ENCODE measurements around the gene ECSCR. TPM values are rescaled to one million over a fixed set of nuclear protein-coding genes. Genes with fewer than 3 reads are reported as not detected.

The ECSCR gene
- total RNA-seq, 2 experiments from 2014 or later = not detected

DNA sequence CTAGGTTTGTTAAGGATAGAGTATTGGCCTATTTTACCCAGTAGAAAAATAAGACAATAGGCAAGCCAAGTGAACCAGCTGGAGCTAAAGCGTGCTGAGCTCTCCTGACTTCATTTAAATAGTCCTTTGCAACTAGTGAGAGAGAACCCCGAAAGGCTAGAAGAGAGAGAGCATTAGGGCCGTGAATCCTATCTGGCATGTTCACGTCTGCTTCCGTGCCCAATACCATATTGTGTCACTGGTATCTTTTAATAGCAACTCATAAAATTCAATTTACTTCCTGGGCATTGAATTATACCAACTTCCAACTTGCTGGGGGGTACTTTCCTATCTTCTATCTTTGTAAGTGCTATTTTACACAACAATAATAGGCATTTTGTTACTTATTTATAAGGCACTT is 37.0 kb downstream of the ECSCR start:
- Mint-ChIP-seq H3K4me3 (no peak overlapping the region), H3K27ac (no peak overlapping the region), H3K27me3 (no peaks in the 10 kb centered on the region), H3K9me3 (no peaks in the 10 kb centered on the region), H3K4me1 (ENCODE audit: low read depth) (peaks cover 23% of the 10 kb centered on the region), H3K36me3 (ENCODE audit: low read depth) (peaks cover 57% of the 10 kb centered on the region)
- TF ChIP-seq, protein P1, sequence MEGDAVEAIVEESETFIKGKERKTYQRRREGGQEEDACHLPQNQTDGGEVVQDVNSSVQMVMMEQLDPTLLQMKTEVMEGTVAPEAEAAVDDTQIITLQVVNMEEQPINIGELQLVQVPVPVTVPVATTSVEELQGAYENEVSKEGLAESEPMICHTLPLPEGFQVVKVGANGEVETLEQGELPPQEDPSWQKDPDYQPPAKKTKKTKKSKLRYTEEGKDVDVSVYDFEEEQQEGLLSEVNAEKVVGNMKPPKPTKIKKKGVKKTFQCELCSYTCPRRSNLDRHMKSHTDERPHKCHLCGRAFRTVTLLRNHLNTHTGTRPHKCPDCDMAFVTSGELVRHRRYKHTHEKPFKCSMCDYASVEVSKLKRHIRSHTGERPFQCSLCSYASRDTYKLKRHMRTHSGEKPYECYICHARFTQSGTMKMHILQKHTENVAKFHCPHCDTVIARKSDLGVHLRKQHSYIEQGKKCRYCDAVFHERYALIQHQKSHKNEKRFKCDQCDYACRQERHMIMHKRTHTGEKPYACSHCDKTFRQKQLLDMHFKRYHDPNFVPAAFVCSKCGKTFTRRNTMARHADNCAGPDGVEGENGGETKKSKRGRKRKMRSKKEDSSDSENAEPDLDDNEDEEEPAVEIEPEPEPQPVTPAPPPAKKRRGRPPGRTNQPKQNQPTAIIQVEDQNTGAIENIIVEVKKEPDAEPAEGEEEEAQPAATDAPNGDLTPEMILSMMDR (IDR thresholded peaks at IDR 0.05) = no peak
- intact Hi-C loops (cut with DNase I, micrococcal nuclease) = loop anchor here in 1 of 2 experiments (10.0 kb wide), 1 partner anchor 189 kb away; no protein-coding TSS in a partner anchor
- POLR2A ChIA-PET = interaction anchor here (1.4 kb wide), 1 partner anchor 68 kb away, joined by 3 read pairs; no protein-coding TSS in a partner anchor
- Histone ChIP-seq H3K9me3 (ENCODE audit: control insufficient read depth in 1 of 2, insufficient read depth in 1 of 2, low read length in 2 of 2) (no peaks in the 10 kb centered on the region), H3K4me3 (ENCODE audit: low read length) (no peak overlapping the region), H3K4me1 (ENCODE audit: insufficient read depth, low read length) (peaks cover 6% of the 10 kb centered on the region), H3K27ac (ENCODE audit: low read depth in 1 of 2, low read length in 2 of 2) (no peak overlapping the region), H3K27me3 (ENCODE audit: control insufficient read depth in 1 of 2, insufficient read depth in 2 of 2, low read length in 2 of 2) (no peaks in the 10 kb centered on the region), H3K36me3 (ENCODE audit: insufficient read depth, low read length) (peaks cover 11% of the 10 kb centered on the region)
- CTCF ChIA-PET = no interaction called here
- ATAC-seq (ENCODE audit: poor library complexity) = no peak
- DNase-seq = no peak

GRCh38 chr5:139422307-139422893 is 40.1 kb downstream of the ECSCR start:
- peak overlapping the region; percentile 3 for H3K27ac Mint-ChIP-seq
- ChIA-PET CTCF (interaction anchor here (0.6 to 7.2 kb wide), 36 partner anchors 9 to 343 kb away, joined by 3 to 132 read pairs (median 4); partner anchors contain the start of genes DNAJC18, ECSCR, PAIP2 and SPATA24), POLR2A (interaction anchor here (0.9 to 2.9 kb wide), 12 partner anchors 15 to 143 kb away, joined by 3 to 33 read pairs (median 6); partner anchors contain the start of genes DNAJC18, MATR3, SMIM33 and SPATA24)
- Histone ChIP-seq H3K4me1 (ENCODE audit: insufficient read depth, low read length) (peaks cover 2% of the 10 kb centered on the region), H3K27me3 (ENCODE audit: control insufficient read depth in 1 of 2, insufficient read depth in 2 of 2, low read length in 2 of 2) (no peaks in the 10 kb centered on the region), H3K4me3 (ENCODE audit: low read length) (no peak overlapping the region), H3K9me3 (ENCODE audit: control insufficient read depth in 1 of 2, insufficient read depth in 1 of 2, low read length in 2 of 2) (no peaks in the 10 kb centered on the region), H3K36me3 (ENCODE audit: insufficient read depth, low read length) (peaks cover 16% of the 10 kb centered on the region), H3K27ac (ENCODE audit: low read depth in 1 of 2, low read length in 2 of 2) (no peak overlapping the region)
- peak; percentile 99 for ATAC-seq (ENCODE audit: poor library complexity)
- H3K27me3 Mint-ChIP-seq = no peaks in the 10 kb centered on the region
- H3K36me3 Mint-ChIP-seq (ENCODE audit: low read depth) = peaks cover 60% of the 10 kb centered on the region
- H3K9me3 Mint-ChIP-seq = no peaks in the 10 kb centered on the region
- peaks cover 14% of the 10 kb centered on the region for H3K4me1 Mint-ChIP-seq (ENCODE audit: low read depth)
- intact Hi-C loops (cut with DNase I, micrococcal nuclease) = loop anchor here (1.0 to 10.0 kb wide), 8 partner anchors 36 to 345 kb away; partner anchors contain the start of gene SMIM33 (in 1 of the 2)
- peak in 10 of 14 experiments; percentile 28 to 87 (median 50) for DNase-seq
- H3K4me3 Mint-ChIP-seq = no peak overlapping the region
- TF ChIP-seq, protein P1 (IDR thresholded peaks at IDR 0.05) = peak; percentile 93

DNA sequence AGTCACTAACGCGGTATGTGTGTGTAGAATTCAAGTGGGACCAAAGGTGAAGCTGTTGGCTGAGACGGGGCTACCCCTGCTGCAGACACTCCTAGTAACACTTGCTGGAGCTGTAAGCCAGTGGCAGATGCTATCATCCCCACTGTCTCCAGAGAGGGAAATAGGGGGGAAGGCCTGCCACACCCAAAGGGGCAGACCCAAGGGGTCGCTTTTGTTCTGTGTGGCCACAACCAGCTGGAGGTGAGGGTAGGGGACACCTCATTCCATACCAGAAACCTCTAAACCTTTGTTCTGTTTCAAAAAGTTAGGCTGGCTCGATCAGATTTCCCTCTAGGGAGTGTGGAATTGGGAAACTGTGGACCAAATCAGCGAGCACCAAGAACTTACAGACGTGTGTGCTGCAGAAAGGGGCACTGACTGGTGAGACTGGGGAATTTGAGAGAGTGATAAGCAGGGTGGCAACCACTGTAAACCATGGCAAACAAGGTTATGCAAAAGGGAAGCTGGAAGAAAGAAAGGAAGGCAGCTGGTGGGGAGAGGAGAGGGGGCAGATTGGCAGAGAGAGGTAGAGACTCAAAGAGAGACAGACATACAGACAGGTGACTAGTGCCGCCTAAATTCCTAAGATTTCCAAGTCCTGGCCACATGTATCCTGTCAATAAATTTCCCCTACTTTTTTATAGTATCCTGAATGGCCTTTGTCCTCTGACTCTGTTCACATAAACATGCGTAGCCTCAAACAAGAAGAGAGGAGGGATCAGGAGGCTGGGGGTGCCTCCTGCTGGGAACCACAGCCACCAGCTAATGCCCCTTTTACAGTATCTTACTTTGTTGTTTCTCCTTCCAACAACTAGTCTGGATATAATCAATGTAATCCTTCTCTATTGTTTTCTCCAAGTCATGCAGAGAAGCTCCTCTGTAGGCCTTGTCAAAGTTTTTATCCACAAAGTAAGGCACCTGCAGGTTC is 43.0 kb downstream of the ECSCR start:
- Mint-ChIP-seq H3K27me3 (no peaks in the 10 kb centered on the region), H3K4me3 (no peak overlapping the region), H3K36me3 (ENCODE audit: low read depth) (peaks cover 46% of the 10 kb centered on the region), H3K4me1 (ENCODE audit: low read depth) (peaks cover 28% of the 10 kb centered on the region), H3K27ac (no peak overlapping the region), H3K9me3 (no peaks in the 10 kb centered on the region)
- peaks cover 11% of the 10 kb centered on the region for H3K36me3 ChIP-seq (ENCODE audit: insufficient read depth, low read length)
- ATAC-seq (ENCODE audit: poor library complexity) (no peak), DNase-seq (no peak)
- H3K9me3 ChIP-seq (ENCODE audit: control insufficient read depth in 1 of 2, insufficient read depth in 1 of 2, low read length in 2 of 2) = no peaks in the 10 kb centered on the region
- intact Hi-C loops (cut with DNase I, micrococcal nuclease) = loop anchor here (5.0 to 10.0 kb wide), 4 partner anchors 53 to 348 kb away; partner anchors contain the start of gene SMIM33 (in 1 of the 2)
- H3K4me1 ChIP-seq (ENCODE audit: insufficient read depth, low read length) = peaks cover 14% of the 10 kb centered on the region
- ChIA-PET POLR2A (interaction anchor here (1.9 kb wide), 1 partner anchor 16 kb away, joined by 5 read pairs; the partner anchor contains the start of gene SPATA24), CTCF (interaction anchor here (0.9 to 7.2 kb wide), 5 partner anchors 17 to 99 kb away, joined by 3 to 132 read pairs (median 3); partner anchors contain the start of gene DNAJC18)
- no peaks in the 10 kb centered on the region for H3K27me3 ChIP-seq (ENCODE audit: control insufficient read depth in 1 of 2, insufficient read depth in 2 of 2, low read length in 2 of 2)
- no peak overlapping the region for H3K4me3 ChIP-seq (ENCODE audit: low read length)
- H3K27ac ChIP-seq (ENCODE audit: low read depth in 1 of 2, low read length in 2 of 2) = no peak overlapping the region
- TF ChIP-seq, protein P1 (IDR thresholded peaks at IDR 0.05) = no peak

Data from CD4-positive, alpha-beta T cell (primary cell).